ENCODE measurements around the gene PLEKHG4B.

GRCh38 chr5:54175-54730, 37.7 kb upstream of the PLEKHG4B start:
- TF ChIP-seq YY1 (IDR thresholded peaks at IDR 0.05) (no peak), CTCF (IDR thresholded peaks at IDR 0.05; ENCODE audit: low read depth, low read length, missing input control) (no peak), JUND (IDR thresholded peaks at IDR 0.05) (no peak), RAD21 (IDR thresholded peaks at IDR 0.05) (no peak), SP1 (IDR thresholded peaks at IDR 0.05) (no peak), REST (IDR thresholded peaks at IDR 0.05) (no peak), EGR1 (IDR thresholded peaks at IDR 0.05; ENCODE audit: low read depth in 2 of 2) (no peak), FOXA1 (IDR thresholded peaks at IDR 0.05) (no peak), MAX (IDR thresholded peaks at IDR 0.05) (no peak), ZBTB33 (IDR thresholded peaks at IDR 0.05) (no peak)
